ENCODE data around the gene CCR5.

DNA sequence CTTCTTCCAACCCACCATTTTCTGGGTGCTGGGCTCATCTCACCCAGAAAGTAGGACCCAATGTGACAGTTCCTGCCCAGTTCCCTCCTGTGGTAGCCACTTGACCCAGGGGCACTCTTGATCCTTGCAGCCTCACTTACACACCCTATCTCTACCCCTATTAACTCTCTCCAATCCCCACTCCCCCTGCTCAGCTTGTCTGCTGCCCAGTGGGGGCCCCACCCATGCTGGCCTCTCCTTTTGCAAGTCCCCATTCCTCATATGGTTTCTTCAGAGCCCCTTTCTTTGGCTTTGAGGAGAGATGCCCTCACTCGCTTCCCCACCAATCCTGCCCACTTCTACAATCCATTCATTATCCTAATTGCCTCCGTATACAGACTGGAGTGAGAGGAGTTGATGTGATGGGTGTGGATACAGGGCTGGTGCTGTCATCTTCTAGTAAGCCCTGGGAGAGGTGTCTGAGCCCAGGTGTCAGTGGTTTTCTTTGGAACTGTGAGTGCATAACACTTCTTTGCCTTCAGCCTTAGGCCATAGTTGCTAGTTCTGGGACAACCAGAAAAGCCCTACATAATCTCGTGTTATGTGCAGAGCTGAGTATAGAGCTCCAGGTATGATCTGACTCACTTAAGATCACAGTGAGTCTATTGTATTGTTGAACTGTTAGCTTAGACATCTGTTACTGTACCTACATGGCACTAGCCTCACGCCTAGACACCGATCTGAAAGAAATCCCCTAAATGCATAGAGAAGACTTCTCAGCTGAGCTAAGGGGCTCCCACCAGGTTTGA is 4.8 kb upstream of the CCR5 start:
- no peak for TF ChIP-seq ZC3H10 (CRISPR knock-in tag; IDR thresholded peaks at IDR 0.05)
- no peak for TF ChIP-seq ZNF565 (CRISPR knock-in tag; conservative IDR thresholded peaks at IDR 0.05; ENCODE audit: low read depth)
- TF ChIP-seq, protein P1, sequence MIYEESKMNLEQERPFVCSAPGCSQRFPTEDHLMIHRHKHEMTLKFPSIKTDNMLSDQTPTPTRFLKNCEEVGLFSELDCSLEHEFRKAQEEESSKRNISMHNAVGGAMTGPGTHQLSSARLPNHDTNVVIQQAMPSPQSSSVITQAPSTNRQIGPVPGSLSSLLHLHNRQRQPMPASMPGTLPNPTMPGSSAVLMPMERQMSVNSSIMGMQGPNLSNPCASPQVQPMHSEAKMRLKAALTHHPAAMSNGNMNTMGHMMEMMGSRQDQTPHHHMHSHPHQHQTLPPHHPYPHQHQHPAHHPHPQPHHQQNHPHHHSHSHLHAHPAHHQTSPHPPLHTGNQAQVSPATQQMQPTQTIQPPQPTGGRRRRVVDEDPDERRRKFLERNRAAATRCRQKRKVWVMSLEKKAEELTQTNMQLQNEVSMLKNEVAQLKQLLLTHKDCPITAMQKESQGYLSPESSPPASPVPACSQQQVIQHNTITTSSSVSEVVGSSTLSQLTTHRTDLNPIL (CRISPR knock-in tag; IDR thresholded peaks at IDR 0.05; ENCODE audit: low read depth), result no peak
- TF ChIP-seq, protein P2, sequence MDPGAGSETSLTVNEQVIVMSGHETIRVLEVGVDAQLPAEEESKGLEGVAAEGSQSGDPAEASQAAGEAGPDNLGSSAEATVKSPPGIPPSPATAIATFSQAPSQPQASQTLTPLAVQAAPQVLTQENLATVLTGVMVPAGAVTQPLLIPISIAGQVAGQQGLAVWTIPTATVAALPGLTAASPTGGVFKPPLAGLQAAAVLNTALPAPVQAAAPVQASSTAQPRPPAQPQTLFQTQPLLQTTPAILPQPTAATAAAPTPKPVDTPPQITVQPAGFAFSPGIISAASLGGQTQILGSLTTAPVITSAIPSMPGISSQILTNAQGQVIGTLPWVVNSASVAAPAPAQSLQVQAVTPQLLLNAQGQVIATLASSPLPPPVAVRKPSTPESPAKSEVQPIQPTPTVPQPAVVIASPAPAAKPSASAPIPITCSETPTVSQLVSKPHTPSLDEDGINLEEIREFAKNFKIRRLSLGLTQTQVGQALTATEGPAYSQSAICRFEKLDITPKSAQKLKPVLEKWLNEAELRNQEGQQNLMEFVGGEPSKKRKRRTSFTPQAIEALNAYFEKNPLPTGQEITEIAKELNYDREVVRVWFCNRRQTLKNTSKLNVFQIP (CRISPR knock-in tag; IDR thresholded peaks at IDR 0.05; ENCODE audit: borderline replicate concordance, low read depth), result no peak
- TF ChIP-seq, protein P3, sequence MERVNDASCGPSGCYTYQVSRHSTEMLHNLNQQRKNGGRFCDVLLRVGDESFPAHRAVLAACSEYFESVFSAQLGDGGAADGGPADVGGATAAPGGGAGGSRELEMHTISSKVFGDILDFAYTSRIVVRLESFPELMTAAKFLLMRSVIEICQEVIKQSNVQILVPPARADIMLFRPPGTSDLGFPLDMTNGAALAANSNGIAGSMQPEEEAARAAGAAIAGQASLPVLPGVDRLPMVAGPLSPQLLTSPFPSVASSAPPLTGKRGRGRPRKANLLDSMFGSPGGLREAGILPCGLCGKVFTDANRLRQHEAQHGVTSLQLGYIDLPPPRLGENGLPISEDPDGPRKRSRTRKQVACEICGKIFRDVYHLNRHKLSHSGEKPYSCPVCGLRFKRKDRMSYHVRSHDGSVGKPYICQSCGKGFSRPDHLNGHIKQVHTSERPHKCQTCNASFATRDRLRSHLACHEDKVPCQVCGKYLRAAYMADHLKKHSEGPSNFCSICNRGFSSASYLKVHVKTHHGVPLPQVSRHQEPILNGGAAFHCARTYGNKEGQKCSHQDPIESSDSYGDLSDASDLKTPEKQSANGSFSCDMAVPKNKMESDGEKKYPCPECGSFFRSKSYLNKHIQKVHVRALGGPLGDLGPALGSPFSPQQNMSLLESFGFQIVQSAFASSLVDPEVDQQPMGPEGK (CRISPR knock-in tag; IDR thresholded peaks at IDR 0.05; ENCODE audit: borderline replicate concordance), result no peak
- TF ChIP-seq ESRRG (CRISPR knock-in tag; IDR thresholded peaks at IDR 0.05), result no peak
- no peak for TF ChIP-seq RARB (CRISPR knock-in tag; IDR thresholded peaks at IDR 0.05)
- no peak for TF ChIP-seq ZFP30 (CRISPR knock-in tag; IDR thresholded peaks at IDR 0.05)
- TF ChIP-seq, protein P4, sequence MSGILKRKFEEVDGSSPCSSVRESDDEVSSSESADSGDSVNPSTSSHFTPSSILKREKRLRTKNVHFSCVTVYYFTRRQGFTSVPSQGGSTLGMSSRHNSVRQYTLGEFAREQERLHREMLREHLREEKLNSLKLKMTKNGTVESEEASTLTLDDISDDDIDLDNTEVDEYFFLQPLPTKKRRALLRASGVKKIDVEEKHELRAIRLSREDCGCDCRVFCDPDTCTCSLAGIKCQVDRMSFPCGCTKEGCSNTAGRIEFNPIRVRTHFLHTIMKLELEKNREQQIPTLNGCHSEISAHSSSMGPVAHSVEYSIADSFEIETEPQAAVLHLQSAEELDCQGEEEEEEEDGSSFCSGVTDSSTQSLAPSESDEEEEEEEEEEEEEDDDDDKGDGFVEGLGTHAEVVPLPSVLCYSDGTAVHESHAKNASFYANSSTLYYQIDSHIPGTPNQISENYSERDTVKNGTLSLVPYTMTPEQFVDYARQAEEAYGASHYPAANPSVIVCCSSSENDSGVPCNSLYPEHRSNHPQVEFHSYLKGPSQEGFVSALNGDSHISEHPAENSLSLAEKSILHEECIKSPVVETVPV (CRISPR knock-in tag; IDR thresholded peaks at IDR 0.05), result no peak
- no peak for TF ChIP-seq TCF4 (CRISPR knock-in tag; IDR thresholded peaks at IDR 0.05; ENCODE audit: borderline replicate concordance)
- TF ChIP-seq ZNF70 (CRISPR knock-in tag; IDR thresholded peaks at IDR 0.05), result no peak
- no peak for TF ChIP-seq ZNF8 (CRISPR knock-in tag; IDR thresholded peaks at IDR 0.05)
- no peak for TF ChIP-seq TOX (CRISPR knock-in tag; IDR thresholded peaks at IDR 0.05; ENCODE audit: borderline replicate concordance)

All from SK-N-SH treated with all-trans-retinoic acid at 6 μM for 48 hours (cell line).